Vagina (tissue), 2 donors: ENCODE measurements around the gene RAP1GDS1.
"Not testable (repeated sequence)": the region's sequence is repeated elsewhere in the genome, so short reads cannot be mapped to it uniquely, and the experiment has no call there.

Experiments
- POLR2A ChIP-seq, 2 donors: fragments of 450-650 bp; IDR thresholded peaks; one replicate each; pipeline ENCODE4 v1.6.1; 2017; ENCODE audit warnings: antibody characterized with exemption in 2 of 2, mild to moderate bottlenecking in 2 of 2, moderate library complexity in 2 of 2
- TF ChIP-seq, protein P1 (sequence below), 3 experiments: fragments of 450-650 bp in 2 of 3; fragments of 200-600 bp in 1 of 3; sonication (generic) in 1 of 3; IDR thresholded peaks; one replicate each; pipeline ENCODE4 v1.5.1; 2017 to 2019; ENCODE audit warnings: antibody characterized with exemption in 3 of 3, mild to moderate bottlenecking in 2 of 3, moderate library complexity in 2 of 3

DNA sequence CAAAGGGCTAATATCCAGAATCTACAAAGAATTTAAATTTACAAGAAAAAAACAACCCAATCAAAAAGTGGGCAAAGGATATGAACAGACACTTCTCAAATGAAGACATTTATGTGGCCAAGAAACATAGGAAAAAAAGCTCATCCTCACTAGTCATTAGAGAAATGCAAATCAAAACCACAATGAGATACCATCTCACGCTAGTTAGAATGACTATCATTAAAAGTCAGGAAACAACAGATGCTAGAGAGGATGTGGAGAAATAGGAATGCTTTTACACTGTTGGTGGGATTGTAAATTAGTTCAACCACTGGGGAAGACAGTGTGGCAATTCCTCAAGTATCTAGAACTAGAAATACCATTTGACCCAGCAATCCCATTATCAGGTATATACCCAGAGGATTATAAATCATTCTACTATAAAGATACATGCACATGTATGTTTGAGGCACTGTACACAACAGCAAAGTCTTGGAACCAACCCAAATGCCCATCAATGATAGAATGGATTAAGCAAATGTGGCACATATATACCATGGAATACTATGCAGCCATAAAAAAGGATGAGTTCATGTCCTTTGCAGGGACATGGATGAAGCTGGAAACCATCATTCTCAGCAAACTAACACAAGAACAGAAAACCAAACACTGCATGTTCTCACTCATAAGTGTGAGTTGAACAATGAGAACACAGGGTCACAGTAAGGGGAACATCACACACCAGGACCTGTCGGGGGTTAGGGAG lies 200.1 kb downstream of the RAP1GDS1 start:
- not testable (repeated sequence) for TF ChIP-seq POLR2A (IDR thresholded peaks at IDR 0.05)
- TF ChIP-seq, protein P1, sequence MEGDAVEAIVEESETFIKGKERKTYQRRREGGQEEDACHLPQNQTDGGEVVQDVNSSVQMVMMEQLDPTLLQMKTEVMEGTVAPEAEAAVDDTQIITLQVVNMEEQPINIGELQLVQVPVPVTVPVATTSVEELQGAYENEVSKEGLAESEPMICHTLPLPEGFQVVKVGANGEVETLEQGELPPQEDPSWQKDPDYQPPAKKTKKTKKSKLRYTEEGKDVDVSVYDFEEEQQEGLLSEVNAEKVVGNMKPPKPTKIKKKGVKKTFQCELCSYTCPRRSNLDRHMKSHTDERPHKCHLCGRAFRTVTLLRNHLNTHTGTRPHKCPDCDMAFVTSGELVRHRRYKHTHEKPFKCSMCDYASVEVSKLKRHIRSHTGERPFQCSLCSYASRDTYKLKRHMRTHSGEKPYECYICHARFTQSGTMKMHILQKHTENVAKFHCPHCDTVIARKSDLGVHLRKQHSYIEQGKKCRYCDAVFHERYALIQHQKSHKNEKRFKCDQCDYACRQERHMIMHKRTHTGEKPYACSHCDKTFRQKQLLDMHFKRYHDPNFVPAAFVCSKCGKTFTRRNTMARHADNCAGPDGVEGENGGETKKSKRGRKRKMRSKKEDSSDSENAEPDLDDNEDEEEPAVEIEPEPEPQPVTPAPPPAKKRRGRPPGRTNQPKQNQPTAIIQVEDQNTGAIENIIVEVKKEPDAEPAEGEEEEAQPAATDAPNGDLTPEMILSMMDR (IDR thresholded peaks at IDR 0.05): not testable (repeated sequence)
